HG02885 (cell line): ENCODE results near the gene PLEKHM3.
"Not testable (repeated sequence)": the region's sequence is repeated elsewhere in the genome, so short reads cannot be mapped to it uniquely, and the experiment has no call there.

Experiments used
- ATAC-seq: cut with Tn5 transposase; IDR thresholded peaks from one replicate; pipeline ENCODE4 v1.9.1; 2021; ENCODE audit warnings: mild to moderate bottlenecking; ENCODE audit not compliant: unreplicated experiment, poor library complexity

Gene PLEKHM3

DNA sequence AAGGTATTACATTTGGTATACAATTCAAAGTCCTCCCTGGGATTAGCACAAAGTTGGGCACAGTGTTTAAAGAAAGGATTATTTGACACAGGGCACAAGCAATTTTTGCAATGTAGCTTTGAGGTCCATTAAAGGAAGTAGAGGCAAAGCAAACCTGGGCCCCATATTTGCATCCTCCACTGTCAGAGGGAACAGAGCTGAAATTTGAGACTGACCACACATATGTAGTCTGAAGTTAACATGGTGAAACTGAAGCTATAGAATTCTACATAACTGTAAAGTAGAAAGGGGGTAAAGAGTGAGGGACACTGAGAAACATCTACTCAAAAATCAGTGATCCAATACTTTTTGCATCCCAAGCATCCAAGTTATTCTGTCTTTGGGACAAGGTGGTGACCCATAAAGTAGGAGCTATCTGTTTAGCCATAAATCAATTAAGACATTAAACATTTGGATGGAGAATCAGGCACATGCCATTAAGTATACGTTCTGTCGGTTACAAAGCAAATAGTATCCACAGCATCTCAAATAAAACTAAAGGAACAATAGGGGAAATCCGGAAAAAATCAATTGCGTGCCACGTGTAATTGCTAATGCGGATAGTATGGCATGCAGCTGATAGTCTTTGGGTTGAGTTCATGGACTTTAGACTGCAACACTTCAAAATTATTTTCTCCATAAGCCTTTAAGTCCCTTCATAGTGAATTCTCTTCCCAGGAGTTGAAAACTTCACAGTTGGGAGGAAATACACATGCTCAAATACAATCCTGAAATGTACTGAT, 72.6 kb downstream of the PLEKHM3 start:
- peak; percentile 52 for ATAC-seq

DNA sequence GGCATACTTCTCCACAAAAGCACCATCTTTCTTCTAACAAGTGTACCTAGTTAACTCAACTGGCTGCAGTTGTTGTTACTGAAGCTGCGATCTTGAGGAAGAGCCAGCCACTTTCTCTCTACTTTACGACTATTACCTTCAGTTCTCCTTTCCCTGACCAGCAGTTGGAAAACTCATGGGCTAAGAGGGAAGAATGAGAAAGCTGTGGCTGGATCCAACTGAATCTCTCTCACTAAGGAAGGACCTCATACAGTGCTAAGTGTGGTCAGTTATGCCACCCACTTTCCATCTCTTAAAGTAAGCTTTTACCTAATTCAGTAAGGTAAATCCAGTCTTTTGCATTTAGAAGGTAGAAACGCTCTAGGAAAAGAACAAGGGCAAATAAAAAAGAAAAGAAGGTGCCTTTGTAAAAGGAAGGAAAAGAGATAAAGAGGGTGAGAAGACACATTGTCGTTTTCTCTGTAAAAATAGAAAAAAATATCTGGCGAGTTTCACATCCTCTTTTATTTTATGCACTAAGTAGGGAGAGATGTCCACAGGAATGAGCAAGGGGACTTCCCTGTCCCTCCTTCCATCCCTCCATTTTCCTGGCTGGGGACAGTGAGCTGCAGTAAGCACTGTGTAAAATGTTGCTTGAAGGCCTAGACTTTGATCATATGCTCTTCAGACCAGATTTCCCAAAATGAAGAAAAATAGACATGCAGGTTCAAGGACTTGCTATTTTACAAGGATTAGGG, 73.4 kb downstream of the PLEKHM3 start:
- no peak for ATAC-seq

DNA sequence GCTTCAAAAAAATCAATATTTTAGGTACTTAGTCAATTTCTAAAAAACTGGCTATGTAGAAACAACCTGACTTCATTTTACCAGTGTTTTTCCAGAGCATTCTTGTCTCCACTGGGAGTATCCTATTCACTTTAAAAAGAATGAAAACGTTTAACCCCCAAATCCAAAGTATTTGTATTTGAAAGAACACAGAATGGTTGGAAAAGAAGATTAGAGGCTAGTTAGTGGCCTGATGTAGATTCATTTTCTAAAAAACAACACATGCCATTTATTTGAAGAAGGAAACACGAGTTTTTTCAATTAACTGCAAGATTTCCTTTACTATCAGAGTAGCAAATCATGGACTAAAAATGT, 74.6 kb downstream of the PLEKHM3 start:
- no peak for ATAC-seq

DNA sequence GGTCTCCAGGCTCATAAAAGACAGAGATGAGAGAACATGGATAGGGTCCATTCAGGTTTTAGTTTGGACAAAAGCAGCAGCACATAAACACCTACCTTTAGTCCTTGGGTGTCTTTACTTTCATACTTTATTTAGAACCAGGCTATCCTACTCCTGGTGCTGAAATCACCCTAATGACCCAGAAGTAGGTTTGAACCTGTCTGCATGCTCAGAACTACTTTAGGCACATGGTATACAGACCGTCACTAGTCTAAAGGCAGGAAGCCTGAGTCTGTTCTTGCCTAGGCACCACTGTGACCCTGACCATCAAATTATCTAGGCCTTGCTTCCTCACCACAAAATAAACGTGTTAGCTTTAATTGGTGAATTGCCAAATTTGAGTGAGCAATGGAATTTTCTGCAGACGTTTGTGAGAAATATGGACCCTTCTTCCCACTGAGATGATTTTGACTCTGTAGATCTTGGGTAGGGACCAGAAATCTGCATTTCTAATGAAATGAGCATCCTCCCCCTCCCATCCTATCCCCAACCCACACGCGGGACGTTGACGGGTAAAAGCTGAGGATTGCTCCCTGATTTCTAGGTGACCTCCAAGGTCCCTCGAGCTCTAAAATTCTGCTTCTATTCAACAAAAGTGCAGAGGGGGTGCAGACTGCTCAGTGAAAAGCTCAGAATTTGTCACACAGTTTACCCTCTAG, 75.1 kb downstream of the PLEKHM3 start:
- ATAC-seq = no peak

DNA sequence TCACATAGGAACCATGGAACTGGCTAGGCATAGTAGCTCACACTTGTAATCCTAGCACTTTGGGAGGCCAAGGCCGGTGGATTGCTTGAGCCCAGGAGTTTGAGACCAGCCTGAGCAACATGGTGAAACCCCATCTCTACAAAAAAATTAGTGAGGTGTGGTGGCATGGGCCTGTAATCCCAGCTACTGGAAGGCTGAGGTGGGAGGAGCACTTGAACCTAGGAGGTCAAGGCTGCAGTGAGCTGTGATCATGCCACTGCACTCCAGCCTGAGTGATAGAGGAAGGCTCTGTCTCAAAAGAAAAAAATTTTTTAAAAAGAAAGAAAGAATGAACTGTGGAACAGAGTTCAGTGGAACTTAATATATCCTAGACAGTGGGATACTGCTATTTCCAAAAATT, 76.1 kb downstream of the PLEKHM3 start:
- not testable (repeated sequence) for ATAC-seq

DNA sequence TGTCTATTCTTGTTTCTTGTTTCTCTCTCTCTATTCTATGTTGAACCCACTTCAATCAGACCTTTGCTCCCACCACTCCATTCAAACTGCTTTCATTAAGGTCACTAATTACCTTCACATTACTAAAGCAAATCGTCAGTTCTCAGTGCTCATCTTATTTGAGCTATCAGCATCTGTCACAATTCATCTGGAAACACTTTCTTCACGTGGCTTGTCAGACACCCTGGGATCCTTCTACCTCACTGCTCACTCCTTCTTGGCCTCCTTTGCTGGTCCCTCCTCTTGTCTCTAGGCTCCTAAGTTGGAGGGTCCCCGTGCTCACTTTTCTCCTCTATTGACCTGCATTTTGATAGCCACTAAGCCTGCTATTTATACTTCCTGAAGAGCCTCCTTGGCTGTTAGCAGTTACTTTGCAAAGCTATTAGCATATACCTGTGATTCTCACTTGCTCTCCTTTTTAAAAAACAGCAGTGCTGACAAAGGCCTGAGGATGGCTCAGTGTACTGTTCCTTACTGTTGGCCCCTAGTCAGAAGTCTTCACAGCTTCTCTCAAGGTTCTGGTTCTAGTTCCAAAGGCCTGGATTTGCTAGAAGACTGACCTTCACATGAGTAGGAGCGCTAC, 80.2 kb downstream of the PLEKHM3 start:
- no peak for ATAC-seq

DNA sequence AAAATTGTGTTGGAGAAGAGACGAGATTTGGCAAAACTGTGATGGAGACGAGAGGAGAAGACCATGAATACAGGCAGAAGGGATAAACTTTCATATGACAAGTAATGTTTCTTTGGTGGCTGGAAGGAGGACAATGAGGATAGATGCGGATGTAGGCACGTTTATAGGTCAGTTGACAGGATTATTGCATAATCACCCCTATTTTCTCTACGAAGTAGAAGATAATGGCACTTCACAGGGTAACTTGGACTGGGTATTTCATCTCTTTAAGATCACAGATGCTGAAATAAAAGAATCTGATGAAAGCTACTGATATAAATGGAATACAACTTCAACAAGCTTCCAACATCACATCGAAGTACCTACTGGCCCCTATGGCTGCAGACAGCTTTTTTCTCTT, 81.0 kb downstream of the PLEKHM3 start:
- ATAC-seq = no peak

DNA sequence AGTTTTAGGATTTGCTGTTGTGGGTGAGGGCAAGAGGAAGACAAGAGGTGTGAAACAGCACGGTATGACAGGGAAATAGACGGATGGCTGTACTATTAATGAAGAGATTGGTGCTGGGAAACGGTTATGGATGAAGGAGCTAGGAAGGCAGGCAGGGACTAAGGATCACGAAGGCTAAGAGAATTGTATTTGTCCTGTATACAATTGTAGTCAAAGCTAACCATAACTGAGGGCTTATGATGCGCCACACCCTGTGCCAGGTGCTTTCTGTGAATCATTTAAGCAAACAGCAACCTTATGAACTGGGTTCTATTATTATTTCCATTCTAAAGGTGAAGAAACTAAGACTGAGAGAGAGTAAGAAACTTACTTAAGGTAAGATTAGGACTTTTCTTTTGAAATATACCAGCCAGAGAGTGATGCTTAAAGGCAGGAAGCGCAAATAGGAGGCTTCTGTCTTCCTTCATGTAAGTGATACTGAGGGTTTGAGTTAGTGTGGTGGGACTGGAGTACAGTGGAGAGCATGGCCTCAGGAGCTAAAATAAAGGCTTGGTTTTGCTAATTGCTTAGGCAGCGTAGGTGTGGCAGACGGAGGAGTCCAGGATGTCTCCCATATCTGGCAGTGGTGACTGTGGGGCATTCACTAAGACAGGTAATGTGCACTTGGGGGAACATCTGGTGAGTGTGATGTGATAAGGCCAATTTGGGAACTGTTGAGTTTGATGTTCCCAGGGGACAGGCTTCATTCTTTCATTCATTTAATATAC, 85.8 kb downstream of the PLEKHM3 start:
- no peak for ATAC-seq

DNA sequence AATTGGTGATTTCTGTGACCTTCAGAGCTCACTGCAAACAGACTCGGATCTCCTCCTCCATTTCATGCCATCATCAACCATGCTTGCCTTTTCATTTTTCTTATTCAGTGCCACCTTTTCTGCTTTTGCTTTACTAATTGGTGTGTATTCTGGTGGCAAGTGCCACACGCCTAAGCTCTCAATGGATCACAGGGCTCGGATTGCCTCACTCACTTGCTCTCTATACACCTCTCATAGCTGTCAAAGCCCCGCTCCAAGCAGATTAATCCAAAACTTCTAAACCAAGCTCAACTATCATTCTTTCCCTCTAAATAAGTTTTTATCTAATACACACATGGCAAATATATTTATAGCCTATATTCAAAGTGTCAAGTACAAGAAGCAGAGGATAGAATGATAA, 86.4 kb downstream of the PLEKHM3 start:
- no peak for ATAC-seq

DNA sequence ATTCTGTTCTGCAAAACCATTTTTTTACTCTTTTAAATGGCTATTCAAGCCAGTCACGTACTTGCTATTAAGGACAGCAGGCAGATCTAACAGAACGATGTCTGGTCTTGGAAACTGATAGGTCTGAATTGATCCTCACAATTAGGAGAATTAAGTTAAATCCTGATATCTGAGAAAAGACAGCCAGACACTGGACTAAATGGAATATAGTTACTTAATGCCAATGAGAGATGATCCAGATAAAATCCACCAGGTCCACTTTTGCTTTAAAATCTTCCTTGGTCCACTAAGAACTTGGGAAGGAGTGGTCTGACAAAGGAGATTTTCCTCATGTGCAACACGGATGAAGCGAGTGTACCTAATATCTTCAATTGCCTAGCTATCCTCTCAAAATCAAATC, 86.9 kb downstream of the PLEKHM3 start:
- ATAC-seq = no peak

DNA sequence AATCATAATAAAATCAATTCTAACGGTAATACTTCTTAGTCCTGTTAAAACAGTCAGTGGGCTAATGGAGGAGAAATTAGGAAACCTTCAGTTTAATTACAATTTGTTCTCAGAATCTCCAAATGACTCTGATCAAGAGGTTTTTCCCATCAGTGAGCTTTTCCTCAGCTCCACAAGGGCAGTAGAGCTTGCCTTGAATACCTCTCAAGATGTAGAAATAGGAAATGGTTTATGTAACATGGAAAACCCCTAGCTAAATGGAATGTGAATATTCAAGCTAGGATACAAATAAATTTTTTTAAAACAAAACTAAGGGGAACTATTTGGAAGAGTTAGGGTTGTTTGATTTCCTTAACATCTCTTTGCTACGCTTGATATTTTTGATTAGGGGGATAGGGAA, 87.5 kb downstream of the PLEKHM3 start:
- no peak for ATAC-seq

DNA sequence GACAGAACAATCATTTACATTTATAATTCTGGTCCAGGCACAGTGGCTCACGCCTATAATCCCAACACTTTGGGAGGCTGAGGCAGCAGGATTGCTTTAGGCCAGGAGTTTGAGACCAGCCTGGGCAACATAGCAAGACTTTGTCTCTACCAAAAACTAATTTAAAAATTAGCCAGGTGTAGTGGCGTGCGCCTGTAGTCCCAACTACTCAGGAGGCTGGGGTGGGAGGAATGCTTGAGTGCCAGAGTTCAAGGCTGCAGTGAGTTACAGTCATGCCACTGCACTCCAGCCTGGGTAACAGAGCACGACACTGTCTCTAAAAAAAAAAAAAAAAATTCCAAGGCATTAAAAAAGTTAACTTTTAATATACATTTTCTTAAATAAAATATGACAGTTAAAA, 88.1 kb downstream of the PLEKHM3 start:
- no peak for ATAC-seq

DNA sequence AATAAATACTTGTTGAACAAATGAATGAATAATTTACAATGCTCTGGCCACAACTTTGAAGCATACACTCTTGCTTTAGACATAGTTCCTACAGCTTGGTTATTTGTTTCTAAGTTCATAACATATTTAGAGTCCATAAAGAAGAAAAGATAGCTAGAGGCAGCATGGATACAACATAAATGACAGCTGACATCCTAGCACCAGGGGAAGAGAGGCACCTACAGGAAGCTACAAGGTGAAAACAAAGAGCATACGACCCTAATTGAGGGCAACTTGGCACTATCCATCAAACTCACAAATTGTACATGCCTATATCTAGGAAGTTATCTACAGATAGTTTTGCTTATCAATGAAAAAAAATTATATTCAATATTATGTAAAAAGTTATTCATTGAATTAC, 88.9 kb downstream of the PLEKHM3 start:
- no peak for ATAC-seq

DNA sequence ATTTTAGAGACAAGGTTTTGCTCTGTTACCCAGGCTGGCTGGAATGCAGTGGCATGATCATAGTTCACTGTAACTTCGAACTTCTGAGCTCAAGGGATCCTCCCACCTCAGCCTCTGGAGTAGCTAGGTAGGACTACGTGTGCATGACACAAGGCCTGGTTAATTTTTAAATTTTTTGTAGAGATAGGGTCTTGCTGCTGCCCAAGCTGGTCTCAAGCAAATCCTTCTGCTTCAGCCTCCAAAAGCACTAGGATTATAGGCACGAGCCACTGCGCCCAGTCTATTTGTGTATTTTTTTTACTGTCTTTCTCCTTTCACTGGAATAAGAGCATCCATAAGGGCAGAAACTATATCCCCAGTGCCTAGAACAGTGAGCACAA, 89.3 kb downstream of the PLEKHM3 start:
- no peak for ATAC-seq

DNA sequence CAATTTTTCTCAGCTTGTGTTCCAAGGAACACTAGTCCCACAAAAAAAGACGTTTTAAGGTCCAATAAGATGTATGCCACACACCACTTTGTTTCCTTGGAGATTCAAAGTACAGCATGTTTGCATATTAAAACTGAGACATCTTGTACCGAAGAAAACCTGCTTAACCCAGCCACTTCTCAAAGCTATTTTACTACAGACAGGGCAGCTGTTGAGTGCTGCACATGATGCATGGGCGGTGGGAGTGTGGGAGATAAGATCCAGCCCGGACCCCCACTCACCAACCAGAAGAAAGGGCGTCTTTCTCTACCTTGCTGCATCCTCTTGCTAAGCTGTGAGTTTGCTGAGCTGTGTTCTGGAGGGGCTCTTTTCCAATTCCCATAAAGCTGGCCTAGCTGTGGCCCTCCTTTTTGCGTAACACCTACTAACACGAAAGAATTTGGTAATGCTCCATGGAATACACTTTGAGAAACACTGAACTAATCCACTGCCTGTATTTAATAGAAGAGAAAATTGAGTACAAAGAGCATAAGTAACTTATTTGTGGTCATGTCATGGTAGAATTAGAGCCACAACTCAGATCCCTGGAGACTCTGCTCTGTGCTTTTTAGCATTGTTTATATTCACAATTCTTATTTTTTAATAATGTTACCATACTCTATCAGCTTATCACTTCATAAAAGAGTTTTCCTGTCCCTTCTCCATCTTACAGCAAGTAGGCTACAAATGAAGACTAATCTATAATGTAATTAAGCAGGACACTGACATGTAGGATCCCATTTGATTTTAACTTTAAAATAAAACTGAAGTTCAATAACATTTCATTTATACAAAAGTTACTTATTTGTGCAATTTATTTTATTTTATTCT, 90.0 kb downstream of the PLEKHM3 start:
- ATAC-seq = no peak

DNA sequence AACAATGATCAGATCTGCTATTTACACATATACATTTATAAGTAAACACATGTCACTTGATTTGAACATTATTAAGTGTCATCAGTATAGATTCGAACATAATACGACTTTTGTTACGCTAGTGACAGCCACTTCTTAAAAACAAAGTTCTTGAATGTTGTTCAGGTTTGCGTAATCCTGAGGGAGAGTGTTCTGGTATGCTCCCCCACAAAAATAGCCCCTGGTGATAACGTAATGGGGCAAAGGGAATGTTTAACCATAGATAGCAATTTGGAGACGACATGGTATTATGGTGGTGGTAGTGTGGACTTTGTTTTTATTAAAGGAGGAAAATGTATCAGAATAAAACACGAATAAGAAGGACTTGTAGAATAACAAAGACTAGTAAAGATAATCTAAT, 90.6 kb downstream of the PLEKHM3 start:
- ATAC-seq = no peak

DNA sequence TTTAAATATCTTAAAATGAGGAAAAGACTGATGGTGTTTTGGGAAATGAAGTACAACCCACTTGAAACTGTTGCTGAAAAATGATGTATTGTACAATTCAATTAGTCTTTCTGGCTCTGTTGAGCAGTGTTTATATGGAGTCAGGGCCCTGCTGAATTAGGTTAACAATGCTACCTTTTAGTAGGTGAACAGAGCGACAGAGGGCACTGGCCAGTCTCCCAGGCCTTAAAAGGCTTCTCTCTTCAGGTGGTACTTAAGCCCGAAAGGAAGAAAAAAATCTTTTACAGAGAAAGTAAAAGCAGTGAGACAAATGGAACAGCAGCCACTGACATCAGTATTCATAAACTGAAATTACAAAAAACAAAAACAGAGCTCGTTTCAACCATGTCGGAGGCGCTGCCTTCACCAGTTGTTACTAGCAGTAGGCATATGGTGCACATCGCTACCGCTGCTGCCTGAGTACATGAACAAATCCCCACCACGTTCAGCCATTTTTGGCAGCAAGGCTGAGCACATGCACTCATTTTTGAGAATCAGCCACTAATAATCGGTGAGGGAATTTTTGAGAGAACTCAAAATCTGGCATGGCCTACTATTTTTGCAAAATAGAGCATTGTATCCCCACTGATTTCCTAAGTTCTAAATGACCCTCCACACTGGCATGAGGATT, 91.8 kb downstream of the PLEKHM3 start:
- ATAC-seq = no peak

DNA sequence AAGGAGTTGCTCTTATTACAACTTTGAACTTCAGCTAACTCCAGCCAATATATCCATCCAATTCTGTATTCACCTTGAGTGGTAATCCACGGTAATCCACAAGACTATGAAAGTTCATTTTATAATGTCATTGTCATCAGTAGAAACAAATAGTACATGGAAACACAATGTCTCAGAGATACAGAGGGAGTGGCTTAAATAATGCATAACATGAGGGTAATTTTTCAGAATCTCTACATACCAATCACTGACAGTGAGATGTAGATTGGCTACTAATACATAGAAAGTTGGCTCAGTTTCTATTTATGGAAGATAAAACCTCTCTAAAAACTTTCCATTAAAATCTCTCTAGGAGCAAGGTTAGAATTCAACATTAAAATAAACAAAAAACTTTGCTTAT, 93.2 kb downstream of the PLEKHM3 start:
- ATAC-seq = no peak

DNA sequence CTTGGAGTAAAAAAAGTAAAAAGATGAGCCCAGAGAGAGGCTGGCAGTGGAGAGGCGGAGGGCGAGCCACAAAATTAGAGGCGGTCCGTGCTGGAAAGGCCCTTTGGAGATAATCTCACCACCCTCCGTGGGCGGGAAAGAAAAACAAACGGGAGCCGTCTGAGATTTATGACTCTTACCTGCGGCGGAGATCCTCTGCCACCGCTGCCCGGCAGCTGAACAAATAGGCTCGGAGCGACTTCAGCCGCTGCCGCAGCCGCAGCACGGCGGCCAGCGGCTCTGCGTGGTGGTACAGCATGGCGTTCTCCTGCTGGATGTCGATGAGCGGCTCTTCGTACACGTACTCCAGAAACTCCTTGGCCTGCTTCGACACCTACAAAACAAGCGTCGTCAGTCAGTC, 94.6 kb downstream of the PLEKHM3 start:
- ATAC-seq = no peak
